ENCODE measurements around the gene TBC1D9B.

DNA sequence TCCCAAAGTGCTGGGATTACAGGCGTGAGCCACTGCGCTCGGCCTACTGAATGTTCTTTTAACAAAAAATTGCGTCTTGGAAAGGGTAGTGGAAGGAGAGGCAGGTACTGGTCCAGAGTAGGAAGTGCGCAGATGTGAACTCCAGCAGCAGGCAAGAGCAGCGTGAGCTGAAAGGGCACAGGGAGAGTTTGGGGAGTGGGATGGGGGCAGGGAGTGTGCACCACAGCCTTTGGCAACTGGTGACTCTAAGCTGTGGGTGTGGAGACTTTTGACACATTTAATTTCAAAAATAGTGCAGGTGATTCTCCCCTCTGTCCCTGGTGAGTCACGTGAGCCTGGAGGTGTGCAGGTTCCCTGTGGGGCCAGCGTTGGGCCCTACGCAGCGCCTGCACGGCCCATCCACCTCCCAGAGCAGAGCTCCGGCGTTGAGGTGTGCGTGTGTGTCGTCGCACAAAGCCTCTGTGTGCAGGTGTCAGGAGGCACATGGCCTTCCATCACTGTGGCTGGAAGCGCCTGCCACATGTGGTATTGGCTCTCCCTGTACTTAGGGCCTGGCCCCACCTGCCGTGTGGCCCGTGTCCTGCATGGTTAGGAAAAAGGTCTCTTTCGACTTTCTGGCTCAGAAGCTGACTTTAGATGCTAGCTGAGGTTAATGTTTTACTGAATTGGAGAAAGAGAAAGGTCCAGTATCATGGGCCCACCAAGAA is 75.5 kb downstream of the TBC1D9B start:
- TF ChIP-seq, protein P1, sequence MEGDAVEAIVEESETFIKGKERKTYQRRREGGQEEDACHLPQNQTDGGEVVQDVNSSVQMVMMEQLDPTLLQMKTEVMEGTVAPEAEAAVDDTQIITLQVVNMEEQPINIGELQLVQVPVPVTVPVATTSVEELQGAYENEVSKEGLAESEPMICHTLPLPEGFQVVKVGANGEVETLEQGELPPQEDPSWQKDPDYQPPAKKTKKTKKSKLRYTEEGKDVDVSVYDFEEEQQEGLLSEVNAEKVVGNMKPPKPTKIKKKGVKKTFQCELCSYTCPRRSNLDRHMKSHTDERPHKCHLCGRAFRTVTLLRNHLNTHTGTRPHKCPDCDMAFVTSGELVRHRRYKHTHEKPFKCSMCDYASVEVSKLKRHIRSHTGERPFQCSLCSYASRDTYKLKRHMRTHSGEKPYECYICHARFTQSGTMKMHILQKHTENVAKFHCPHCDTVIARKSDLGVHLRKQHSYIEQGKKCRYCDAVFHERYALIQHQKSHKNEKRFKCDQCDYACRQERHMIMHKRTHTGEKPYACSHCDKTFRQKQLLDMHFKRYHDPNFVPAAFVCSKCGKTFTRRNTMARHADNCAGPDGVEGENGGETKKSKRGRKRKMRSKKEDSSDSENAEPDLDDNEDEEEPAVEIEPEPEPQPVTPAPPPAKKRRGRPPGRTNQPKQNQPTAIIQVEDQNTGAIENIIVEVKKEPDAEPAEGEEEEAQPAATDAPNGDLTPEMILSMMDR (IDR thresholded peaks at IDR 0.05): no peak
- no peak for TF ChIP-seq POLR2A (IDR thresholded peaks at IDR 0.05)

All from heart left ventricle (tissue), 13 donors.